HL-60/S4 treated with phorbol 12-myristate 13-acetate at 8.2 ng/mL for 4 days and 3 days (cell line): ENCODE results near the gene OSBPL9.
"Not testable (repeated sequence)": the region's sequence is repeated elsewhere in the genome, so short reads cannot be mapped to it uniquely, and the experiment has no call there.

Experiments
- in situ Hi-C: fragments of 300-500 bp; cut with MboI; formaldehyde crosslinking; loops from 2 replicates; pipeline ENCODE4 v1.15.0; 2022; ENCODE audit warnings: low sequenced_read_pairs

The OSBPL9 gene

DNA sequence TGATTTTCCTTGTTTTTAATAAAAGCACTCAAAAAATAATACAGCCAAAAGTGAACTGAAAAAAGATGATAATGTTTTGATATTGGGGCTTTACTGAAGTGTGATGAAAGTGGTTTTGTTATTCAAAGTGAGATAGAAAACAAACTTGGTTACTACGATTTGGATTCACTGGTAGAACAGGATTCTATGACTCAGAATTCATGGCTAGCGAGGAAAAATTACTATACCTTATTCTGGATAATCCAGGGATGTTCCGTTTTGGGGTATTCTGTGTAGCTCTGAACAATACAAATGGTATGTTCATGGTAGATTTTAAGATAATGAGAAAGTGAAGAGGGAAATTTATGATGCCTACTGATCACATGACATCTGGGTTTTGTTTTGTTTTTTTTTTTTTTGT, 144.0 kb downstream of the OSBPL9 start:
- in situ Hi-C loops = no loop called here

DNA sequence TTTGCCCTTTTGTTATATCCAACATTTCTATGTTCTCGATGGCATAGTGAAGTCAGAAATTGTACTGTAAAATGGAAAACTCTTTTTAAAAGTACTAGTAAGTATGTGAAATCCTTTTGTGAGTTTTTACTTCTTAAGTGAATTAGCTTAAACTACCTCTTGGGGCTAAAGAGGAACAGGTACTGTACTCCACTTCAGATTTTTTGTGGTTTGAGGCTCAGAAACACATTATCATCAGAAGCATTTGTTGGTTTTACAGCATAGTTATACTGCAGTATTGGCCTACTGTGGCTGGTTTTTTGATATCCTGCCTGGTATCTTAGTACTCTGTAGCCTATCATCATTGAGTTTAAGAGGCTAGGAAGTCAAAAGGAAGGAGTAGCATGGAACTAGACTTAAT, 144.5 kb downstream of the OSBPL9 start:
- in situ Hi-C loops = no loop called here

DNA sequence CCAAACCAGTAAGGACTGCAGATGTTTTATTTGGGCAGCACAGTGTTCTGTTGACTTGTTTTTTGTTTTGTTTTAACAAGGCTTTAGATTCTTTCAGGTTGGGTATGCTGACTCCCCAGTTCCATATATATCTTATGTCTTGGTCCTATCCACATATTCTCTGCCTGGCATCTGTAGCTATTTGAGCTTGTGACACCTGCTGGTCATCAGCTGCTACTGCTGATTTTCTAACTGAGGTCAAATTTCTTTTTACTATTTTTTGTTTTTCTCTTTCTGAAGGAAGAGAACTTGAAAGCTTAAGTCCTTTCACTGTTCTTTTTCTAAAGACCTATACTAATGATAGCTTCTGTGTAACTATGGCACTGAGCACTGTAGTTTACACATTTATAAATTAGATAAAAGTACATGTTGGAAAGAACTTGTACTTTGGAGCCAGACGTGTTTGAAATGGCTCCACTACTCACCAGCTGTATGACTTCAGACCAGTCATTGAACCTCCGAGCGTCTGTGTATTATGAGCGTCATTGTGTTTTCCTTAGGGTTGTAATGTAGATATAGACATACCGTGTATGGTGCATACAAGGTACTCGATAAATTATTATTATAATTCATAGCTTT, 152.2 kb downstream of the OSBPL9 start:
- in situ Hi-C loops = no loop called here

DNA sequence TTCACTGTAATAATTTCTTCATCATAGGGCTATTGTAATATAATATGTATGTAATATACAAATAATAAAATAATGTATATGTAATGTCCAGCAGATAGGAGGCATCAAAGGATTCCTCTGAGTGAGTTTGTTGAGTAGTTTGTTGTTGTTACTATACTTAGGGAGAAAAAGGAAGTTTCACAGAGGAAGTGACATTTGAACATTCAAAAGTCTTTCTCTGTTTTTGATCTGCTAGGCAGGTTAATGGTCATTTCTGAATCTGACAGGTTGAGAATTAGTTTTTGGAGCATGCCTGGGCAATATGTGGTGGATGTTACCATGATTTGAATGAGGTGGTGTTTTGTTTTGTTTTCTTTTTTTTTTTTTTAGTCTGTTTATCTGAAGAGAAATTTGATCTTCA, 159.5 kb downstream of the OSBPL9 start:
- in situ Hi-C loops = no loop called here

DNA sequence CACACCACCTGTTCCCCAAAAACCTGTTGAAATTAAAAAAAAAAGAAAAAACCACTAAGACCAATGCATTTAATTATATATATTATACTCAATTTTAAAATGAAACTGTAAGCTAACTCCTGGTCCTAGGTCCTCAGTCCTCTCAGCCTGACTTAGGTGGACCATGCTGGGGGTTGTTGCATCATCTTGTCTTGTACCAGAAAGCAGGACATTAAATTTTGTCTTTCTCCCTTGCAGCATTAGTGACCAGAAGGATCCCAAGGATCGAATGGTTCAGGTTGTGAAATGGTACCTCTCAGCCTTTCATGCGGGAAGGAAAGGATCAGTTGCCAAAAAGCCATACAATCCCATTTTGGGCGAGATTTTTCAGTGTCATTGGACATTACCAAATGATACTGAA, 164.0 kb downstream of the OSBPL9 start:
- in situ Hi-C loops = no loop called here

DNA sequence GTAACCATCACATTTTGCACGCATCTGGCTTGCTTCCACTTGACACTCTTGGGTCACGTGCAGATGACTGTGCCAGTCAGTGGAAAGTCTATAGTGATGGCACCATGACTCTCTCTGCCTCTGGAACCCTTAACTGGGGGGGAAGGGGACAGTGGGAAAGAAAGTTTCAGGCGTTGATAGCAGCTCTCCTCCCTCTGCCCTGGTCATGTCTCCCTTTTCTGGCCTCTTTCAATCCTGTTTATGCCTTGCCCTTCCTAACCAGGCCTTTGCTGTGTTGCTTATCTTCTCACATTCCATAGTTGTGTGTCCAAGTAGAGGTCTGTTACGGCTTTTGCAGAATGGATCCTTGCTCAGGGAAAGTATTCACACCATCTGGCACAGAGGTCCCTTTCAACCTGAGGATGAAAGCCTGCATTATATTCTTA, 168.1 kb downstream of the OSBPL9 start:
- in situ Hi-C loops = no loop called here

DNA sequence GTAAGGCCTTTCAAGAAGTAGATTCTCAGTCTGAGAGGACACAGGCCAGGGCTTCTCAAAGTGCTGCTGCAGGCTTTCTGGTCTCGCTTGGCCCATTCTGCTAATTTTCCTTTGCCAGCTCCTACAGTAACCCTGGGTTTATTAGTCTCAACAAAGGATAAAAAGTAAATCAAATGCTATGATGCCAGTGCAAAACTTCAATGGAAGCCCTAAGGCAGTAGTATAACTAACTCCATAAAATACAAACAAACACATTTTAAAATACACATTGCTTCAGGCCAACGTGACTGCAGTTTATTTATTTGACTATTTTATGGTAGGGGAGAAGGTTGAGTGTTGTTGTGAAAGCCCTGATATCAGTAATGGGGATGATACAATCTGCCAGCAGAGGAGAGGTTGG, 172.0 kb downstream of the OSBPL9 start:
- in situ Hi-C loops = no loop called here

DNA sequence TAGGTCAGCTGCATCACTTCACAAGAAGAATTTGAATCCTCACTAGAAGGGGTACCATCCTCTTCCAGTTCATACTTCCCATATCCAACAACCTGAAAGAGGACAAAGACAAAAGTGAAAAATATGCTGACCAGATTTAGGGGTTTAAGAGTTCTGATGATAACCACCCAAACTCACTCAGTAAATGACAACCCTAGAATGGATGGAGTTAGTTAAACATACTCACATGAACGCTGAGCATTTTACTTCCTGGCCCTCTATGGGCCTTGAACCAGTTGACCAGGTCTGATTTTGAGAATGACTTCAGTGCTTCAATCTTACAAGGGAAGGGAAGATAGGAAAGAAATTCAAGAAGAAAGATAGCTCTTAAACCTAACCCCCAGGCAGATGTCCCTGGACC, 172.4 kb downstream of the OSBPL9 start:
- in situ Hi-C loops = no loop called here

DNA sequence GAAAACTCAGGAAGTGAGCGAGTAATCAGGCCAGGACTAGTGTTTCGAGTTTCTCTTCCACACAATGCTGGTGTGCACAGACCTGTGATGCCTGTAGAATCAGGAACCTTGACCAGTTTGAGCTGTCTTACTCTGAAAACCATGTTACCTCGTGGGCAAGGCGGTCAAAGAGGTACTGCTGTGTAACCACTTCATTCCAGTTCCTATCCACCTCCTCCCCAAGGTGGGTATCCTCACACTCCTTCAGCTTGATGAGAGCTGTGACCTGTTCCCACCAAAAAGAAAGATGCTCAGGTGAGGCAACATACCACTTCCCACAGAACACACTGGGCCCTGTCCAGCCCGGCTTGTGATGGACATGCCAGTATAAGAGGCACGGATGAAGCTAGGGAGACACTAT, 173.5 kb downstream of the OSBPL9 start:
- in situ Hi-C loops = no loop called here

DNA sequence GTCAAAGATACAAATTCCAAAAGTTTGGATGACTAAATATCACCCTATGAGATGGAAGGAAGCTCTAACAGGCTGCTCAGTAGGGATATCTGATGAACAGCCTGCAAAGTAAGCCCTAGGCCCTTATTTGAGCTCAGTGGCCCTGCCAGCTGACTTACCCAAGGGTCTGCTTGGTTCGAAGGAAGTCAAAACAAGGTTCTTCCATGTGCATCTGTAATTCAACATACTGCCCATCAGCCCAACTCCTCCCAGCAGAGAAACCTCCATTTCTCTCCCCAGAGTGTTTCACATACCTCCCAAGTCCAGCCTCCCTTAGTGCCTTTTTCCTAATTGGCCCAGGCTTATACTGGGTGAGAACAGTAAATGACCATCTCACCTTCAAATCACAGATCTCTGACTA, 175.0 kb downstream of the OSBPL9 start:
- in situ Hi-C loops = no loop called here

DNA sequence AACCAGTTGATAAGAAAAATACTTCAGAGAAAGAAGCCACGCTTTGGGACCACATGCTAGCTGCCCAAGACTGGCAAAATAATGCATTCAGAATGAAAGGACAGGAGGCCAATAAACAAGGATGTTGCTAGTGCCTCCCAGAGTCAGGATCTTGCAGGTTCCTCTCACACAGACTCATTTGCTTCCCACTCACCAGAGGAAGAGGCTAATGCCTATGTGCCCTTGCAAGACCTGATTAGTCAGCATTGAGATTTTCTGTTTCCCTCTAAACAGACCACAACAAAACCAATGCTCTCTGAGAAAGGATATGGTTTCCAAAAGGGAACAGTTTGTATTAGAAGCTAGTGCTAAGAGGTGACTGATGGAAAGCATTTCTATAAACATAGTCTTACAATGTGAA, 176.0 kb downstream of the OSBPL9 start:
- in situ Hi-C loops = no loop called here

DNA sequence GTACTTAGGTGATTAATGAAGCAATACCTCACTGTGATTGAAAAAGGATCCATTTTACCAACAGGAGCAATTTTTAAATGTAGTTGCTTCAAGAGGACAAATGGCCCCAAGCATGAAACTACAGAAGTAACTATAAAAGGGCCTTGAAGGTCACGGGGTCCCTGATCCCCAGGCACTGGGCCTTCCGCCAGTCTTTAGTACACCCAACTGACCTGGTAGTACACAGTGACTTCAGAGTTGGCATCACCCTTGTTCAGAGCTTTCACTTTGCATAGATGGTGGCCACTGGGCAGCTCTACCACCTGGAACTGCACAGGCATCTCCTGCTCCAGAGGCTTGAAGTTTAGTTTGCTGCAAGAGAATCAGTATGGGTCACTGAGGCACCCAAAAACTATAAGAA, 177.4 kb downstream of the OSBPL9 start:
- in situ Hi-C loops = no loop called here

DNA sequence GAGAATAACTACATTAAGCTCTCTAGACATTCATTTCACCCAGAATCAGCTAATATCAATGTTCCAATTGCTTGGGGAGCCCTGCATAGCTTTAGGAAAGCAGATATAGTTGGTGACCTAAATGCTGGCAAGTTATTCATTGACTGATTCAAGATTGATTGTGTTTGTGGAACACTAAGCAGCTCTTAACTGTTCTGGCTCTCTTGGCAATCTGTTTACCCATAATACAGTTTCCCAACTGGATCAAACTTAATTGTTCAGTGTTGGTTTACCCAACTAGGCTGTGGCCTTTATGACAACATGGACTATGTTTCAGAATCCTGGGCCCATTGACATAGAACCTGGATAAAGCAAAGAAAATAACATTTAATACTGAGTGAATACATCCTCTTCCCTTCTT, 178.0 kb downstream of the OSBPL9 start:
- in situ Hi-C loops = no loop called here

DNA sequence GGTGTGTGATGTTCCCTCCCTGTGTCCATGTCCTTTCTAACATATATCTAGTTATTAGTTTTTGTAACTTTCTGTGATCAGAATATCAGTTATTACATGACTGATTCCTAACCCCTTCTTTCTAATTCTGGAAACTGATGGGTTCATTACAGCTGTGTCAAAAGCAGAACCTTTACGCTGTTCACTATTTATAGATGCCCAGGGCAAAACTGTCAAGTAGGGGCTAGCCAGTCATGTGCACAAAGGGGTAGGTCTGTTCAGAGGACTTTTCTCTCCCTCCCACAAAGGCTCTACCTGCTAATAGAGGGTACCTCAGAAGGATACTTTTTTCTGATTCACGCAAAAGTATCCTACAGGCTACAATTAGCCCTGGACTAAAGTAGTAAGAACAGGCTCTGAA, 182.5 kb downstream of the OSBPL9 start:
- in situ Hi-C loops = no loop called here

DNA sequence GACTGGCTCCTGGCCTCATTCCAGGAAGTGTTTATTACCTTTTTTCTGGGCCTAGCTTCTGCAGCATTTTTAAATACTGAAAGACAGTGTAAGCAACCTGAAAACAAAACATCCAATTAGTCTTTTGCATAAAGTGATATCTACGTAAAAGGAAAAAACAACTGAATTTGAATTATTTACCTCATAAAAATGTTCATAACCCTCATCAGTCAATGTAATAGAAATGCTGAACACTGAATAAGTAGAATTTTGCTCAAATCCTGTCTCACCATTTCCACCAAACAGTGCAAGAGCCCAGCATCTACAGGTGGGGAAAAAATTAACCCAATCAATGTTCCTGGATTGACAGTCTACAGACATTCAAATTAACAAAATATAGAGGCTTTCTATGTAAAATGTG, 197.6 kb downstream of the OSBPL9 start:
- in situ Hi-C loops = no loop called here

DNA sequence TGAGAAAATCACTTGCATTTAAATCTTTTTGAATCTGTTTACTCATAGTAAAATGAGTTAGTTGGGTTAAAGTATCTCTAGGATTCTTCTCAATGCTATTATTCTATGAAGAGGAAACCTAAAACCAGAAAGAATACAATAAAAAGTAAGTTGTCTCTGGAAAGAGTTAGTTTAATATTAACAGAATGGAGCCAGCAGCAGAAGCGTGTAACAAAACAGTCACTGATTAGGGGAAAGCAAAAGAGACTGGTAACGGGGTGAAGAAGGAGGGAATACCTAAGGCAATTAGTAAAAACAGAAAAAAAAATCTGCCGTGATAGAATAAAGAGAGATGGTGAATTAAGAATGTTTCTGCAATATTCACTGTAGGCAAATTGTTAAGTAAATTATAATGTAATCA, 201.6 kb downstream of the OSBPL9 start:
- in situ Hi-C loops = no loop called here

DNA sequence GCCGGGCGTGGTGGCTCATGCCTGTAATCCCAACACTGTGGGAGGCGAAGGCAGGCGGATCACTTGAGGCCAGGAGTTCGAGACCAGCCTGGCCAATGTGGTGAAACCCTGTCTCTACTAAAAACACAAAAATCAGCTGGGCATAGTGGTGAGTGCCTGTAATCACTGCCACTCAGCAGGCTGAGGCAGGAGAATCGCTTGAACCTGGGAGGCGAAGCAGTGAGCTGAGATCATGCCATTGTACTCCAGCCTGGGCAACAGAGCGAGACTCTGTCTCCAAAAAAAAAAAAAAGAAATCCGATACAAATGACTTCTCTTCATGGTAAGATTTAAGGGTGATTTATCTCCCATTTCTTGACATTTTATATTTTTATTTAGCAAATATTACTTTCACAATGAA, 202.1 kb downstream of the OSBPL9 start:
- in situ Hi-C loops = not testable (repeated sequence)

DNA sequence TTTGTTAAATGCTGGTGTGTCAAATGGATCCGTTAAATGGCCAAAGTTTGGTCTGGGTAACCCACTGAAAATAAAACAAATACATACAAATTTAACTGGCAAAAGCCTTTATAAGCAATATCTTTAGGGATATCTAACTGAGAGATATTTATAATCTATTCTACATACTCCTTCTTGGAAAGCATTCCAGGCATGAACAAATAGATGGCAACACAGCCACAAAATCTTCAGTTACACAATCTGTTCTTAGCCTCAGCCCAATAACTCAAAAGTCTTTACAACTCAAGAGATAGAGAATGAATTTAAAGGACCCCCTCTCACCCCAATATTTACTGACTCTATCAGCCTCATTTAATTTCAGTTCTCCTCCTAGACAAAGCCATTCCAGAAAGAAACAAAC, 202.9 kb downstream of the OSBPL9 start:
- in situ Hi-C loops = no loop called here

DNA sequence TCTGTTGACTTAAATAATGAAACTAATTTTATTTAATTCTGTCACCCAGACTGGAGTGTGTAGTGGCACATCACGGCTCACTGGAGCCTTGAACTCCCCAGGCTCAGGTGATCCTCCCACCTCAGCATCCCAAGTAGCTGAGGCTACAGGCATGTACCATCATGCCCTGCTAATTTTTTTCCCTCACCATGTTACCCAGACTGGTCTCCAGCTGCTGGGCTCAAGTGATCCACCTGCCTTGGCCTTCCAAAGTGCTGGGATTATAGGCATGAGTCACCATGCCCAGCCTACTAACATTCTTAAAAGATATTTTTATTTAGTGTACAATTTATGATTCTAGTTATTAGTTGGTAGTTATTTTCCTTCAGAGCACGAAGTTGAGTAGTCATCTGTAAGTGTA, 212.2 kb downstream of the OSBPL9 start:
- in situ Hi-C loops = no loop called here

DNA sequence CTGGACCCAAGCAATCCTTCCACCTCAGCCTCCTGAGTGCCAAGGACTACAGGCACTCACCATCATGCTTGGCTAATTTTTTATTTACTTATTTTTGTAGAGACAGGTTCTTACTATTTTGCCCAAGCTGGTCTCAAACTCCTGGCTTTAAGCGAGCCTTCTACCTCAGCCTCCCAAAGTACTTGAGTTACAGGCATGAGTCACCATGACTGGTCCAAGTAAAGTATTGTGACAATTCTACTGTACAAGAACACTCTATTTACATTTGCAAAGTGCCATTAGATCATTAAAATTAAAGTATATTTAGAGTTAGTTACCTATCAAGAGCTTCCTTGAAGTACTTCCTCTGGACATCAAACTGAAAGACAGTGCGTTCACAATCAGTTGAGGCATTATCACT, 216.8 kb downstream of the OSBPL9 start:
- in situ Hi-C loops = no loop called here

DNA sequence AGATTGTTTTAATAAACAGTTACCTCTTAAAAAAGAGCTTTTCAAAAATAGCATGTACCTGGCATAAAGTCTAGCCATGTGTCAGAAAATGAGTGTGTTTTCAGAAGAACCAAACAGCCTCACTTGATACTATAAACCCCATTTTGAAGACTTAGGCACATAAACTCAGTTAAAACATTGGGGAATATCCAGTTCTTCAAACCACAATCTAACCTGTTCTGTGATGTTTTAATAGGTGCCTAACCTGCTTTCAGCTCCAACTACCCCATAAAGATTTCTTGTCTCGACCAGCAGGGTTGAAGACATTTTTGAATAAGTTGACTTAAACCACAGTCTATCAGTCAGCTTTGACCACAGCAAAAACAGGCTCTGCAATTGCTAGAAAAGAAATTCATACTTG, 220.4 kb downstream of the OSBPL9 start:
- in situ Hi-C loops = no loop called here
